ENCODE results near the gene SCGB1C1.
"Not testable (repeated sequence)": the region's sequence is repeated elsewhere in the genome, so short reads cannot be mapped to it uniquely, and the experiment has no call there.

SCGB1C1 gene

GRCh38 chr11:215581-216037 lies 22.7 kb downstream of the SCGB1C1 start:
- Histone ChIP-seq H3K27ac (ENCODE audit: low read depth, low read length) (no peak overlapping the region), H3K27me3 (ENCODE audit: control insufficient read depth, insufficient read depth, low read length) (no peaks in the 10 kb centered on the region), H3K4me3 (ENCODE audit: low read length) (no peak overlapping the region), H3K36me3 (ENCODE audit: control insufficient read depth, insufficient read depth, low read length) (peaks cover 44% of the 10 kb centered on the region), H3K9ac (ENCODE audit: low read length) (no peak overlapping the region), H3K4me1 (ENCODE audit: control insufficient read depth, insufficient read depth, low read length) (no peaks in the 10 kb centered on the region)

- Histone ChIP-seq H3K9ac (ENCODE audit: low read length) (no peak overlapping the region), H3K4me3 (ENCODE audit: low read length) (no peak overlapping the region), H3K27me3 (ENCODE audit: control insufficient read depth, insufficient read depth, low read length) (no peaks in the 10 kb centered on the region), H3K36me3 (ENCODE audit: control insufficient read depth, insufficient read depth, low read length) (peaks cover 37% of the 10 kb centered on the region), H3K27ac (ENCODE audit: low read depth, low read length) (no peak overlapping the region), H3K4me1 (ENCODE audit: control insufficient read depth, insufficient read depth, low read length) (no peaks in the 10 kb centered on the region)
Observed at GRCh38 chr11:216081-216974, 23.4 kb downstream of the SCGB1C1 start.

GRCh38 chr11:217704-218103 lies 24.8 kb downstream of the SCGB1C1 start:
- H3K4me3 ChIP-seq (ENCODE audit: low read length) = no peak overlapping the region
- H3K36me3 ChIP-seq (ENCODE audit: control insufficient read depth, insufficient read depth, low read length) = peaks cover 23% of the 10 kb centered on the region
- H3K27me3 ChIP-seq (ENCODE audit: control insufficient read depth, insufficient read depth, low read length) = no peaks in the 10 kb centered on the region
- no peak overlapping the region for H3K9ac ChIP-seq (ENCODE audit: low read length)
- no peaks in the 10 kb centered on the region for H3K4me1 ChIP-seq (ENCODE audit: control insufficient read depth, insufficient read depth, low read length)
- H3K27ac ChIP-seq (ENCODE audit: low read depth, low read length) = no peak overlapping the region

GRCh38 chr11:218815-219593 lies 26.1 kb downstream of the SCGB1C1 start:
- Histone ChIP-seq H3K4me3 (ENCODE audit: low read length) (no peak overlapping the region), H3K36me3 (ENCODE audit: control insufficient read depth, insufficient read depth, low read length) (peaks cover 14% of the 10 kb centered on the region), H3K27me3 (ENCODE audit: control insufficient read depth, insufficient read depth, low read length) (no peaks in the 10 kb centered on the region), H3K27ac (ENCODE audit: low read depth, low read length) (no peak overlapping the region), H3K9ac (ENCODE audit: low read length) (no peak overlapping the region), H3K4me1 (ENCODE audit: control insufficient read depth, insufficient read depth, low read length) (no peaks in the 10 kb centered on the region)

GRCh38 chr11:220641-221215 lies 27.9 kb downstream of the SCGB1C1 start:
- H3K27ac ChIP-seq (ENCODE audit: low read depth, low read length); H3K4me3 ChIP-seq (ENCODE audit: low read length); H3K27me3 ChIP-seq (ENCODE audit: control insufficient read depth, insufficient read depth, low read length); H3K4me1 ChIP-seq (ENCODE audit: control insufficient read depth, insufficient read depth, low read length); H3K36me3 ChIP-seq (ENCODE audit: control insufficient read depth, insufficient read depth, low read length); H3K9ac ChIP-seq (ENCODE audit: low read length): not testable (repeated sequence)

GRCh38 chr11:221539-221938 lies 28.7 kb downstream of the SCGB1C1 start:
- no peaks in the 10 kb centered on the region for H3K27me3 ChIP-seq (ENCODE audit: control insufficient read depth, insufficient read depth, low read length)
- H3K4me3 ChIP-seq (ENCODE audit: low read length) = no peak overlapping the region
- H3K36me3 ChIP-seq (ENCODE audit: control insufficient read depth, insufficient read depth, low read length) = peaks cover 5% of the 10 kb centered on the region
- no peak overlapping the region for H3K27ac ChIP-seq (ENCODE audit: low read depth, low read length)
- H3K9ac ChIP-seq (ENCODE audit: low read length) = no peak overlapping the region
- no peaks in the 10 kb centered on the region for H3K4me1 ChIP-seq (ENCODE audit: control insufficient read depth, insufficient read depth, low read length)

GRCh38 chr11:221998-222789 lies 29.3 kb downstream of the SCGB1C1 start:
- peaks cover 4% of the 10 kb centered on the region for H3K36me3 ChIP-seq (ENCODE audit: control insufficient read depth, insufficient read depth, low read length)
- no peak overlapping the region for H3K27ac ChIP-seq (ENCODE audit: low read depth, low read length)
- H3K4me3 ChIP-seq (ENCODE audit: low read length) = no peak overlapping the region
- H3K27me3 ChIP-seq (ENCODE audit: control insufficient read depth, insufficient read depth, low read length) = no peaks in the 10 kb centered on the region
- no peaks in the 10 kb centered on the region for H3K4me1 ChIP-seq (ENCODE audit: control insufficient read depth, insufficient read depth, low read length)
- no peak overlapping the region for H3K9ac ChIP-seq (ENCODE audit: low read length)

GRCh38 chr11:223026-223789 lies 30.3 kb downstream of the SCGB1C1 start:
- Histone ChIP-seq H3K27ac (ENCODE audit: low read depth, low read length) (no peak overlapping the region), H3K27me3 (ENCODE audit: control insufficient read depth, insufficient read depth, low read length) (no peaks in the 10 kb centered on the region), H3K9ac (ENCODE audit: low read length) (no peak overlapping the region), H3K4me3 (ENCODE audit: low read length) (no peak overlapping the region), H3K36me3 (ENCODE audit: control insufficient read depth, insufficient read depth, low read length) (peaks cover 4% of the 10 kb centered on the region), H3K4me1 (ENCODE audit: control insufficient read depth, insufficient read depth, low read length) (no peaks in the 10 kb centered on the region)

- Histone ChIP-seq H3K27ac (ENCODE audit: low read depth, low read length) (no peak overlapping the region), H3K4me1 (ENCODE audit: control insufficient read depth, insufficient read depth, low read length) (no peaks in the 10 kb centered on the region), H3K36me3 (ENCODE audit: control insufficient read depth, insufficient read depth, low read length) (peaks cover 4% of the 10 kb centered on the region), H3K9ac (ENCODE audit: low read length) (no peak overlapping the region), H3K27me3 (ENCODE audit: control insufficient read depth, insufficient read depth, low read length) (no peaks in the 10 kb centered on the region), H3K4me3 (ENCODE audit: low read length) (no peak overlapping the region)
Observed at GRCh38 chr11:223884-224283, 31.0 kb downstream of the SCGB1C1 start.

- H3K4me1 ChIP-seq (ENCODE audit: control insufficient read depth, insufficient read depth, low read length) = no peaks in the 10 kb centered on the region
- no peaks in the 10 kb centered on the region for H3K27me3 ChIP-seq (ENCODE audit: control insufficient read depth, insufficient read depth, low read length)
- H3K27ac ChIP-seq (ENCODE audit: low read depth, low read length) = no peak overlapping the region
- H3K36me3 ChIP-seq (ENCODE audit: control insufficient read depth, insufficient read depth, low read length) = peaks cover 4% of the 10 kb centered on the region
- no peak overlapping the region for H3K4me3 ChIP-seq (ENCODE audit: low read length)
- H3K9ac ChIP-seq (ENCODE audit: low read length) = no peak overlapping the region
Observed at GRCh38 chr11:224424-224823, 31.5 kb downstream of the SCGB1C1 start.

- Histone ChIP-seq H3K36me3 (ENCODE audit: control insufficient read depth, insufficient read depth, low read length) (peaks cover 4% of the 10 kb centered on the region), H3K27ac (ENCODE audit: low read depth, low read length) (no peak overlapping the region), H3K9ac (ENCODE audit: low read length) (no peak overlapping the region), H3K27me3 (ENCODE audit: control insufficient read depth, insufficient read depth, low read length) (no peaks in the 10 kb centered on the region), H3K4me1 (ENCODE audit: control insufficient read depth, insufficient read depth, low read length) (no peaks in the 10 kb centered on the region), H3K4me3 (ENCODE audit: low read length) (no peak overlapping the region)
Observed at GRCh38 chr11:225734-226453, 33.0 kb downstream of the SCGB1C1 start.

Data from rectal smooth muscle tissue (tissue), 1 donor.